Fibroblast of villous mesenchyme (primary cell): ENCODE measurements around the gene DHRSX. TPM values are rescaled to one million over a fixed set of nuclear protein-coding genes. Genes with fewer than 3 reads are reported as not detected.

ENCODE experiments used
- DNase-seq: peaks from one replicate; pipeline ENCODE4 v3.0.0-alpha.2; 2010; ENCODE audit warnings: low read depth
- H3K4me3 ChIP-seq: 2 replicates; pipeline ENCODE4 v1.5.1; 2011; ENCODE audit warnings: low read depth, mild to moderate bottlenecking, low read length
- total RNA-seq: library from RNA; depleted of rRNA; stranded (reverse); fragments of >200 nt; gene quantifications from 2 replicates; pipeline ENCODE4 v1.2.3, GENCODE V29; 2012
- TF ChIP-seq, protein P1 (sequence below): IDR thresholded peaks from 2 replicates; pipeline ENCODE4 v1.5.1; 2012; ENCODE audit warnings: low read depth, mild to moderate bottlenecking, low read length; ENCODE audit not compliant: insufficient read depth

Gene DHRSX
- total RNA-seq, 1 donor = 24.6 TPM

DNA sequence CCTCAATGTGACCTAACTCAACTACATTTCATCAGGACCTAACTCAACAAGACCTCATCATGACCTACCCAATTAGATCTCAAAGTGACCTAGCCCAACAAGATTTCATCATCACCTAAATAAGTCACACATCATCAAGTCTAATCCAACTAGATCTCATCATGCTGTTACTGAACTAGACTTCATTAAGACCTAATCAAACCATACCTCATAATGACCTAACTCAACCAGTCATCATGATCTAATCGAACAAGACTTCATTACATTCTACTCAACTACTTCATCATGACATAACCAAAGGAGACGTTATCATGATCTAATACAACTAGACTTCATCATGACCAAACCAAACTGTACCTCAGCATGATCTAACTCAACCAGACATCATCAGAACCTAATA, 82.8 kb downstream of the DHRSX start:
- no peak overlapping the region for H3K4me3 ChIP-seq
- TF ChIP-seq, protein P1, sequence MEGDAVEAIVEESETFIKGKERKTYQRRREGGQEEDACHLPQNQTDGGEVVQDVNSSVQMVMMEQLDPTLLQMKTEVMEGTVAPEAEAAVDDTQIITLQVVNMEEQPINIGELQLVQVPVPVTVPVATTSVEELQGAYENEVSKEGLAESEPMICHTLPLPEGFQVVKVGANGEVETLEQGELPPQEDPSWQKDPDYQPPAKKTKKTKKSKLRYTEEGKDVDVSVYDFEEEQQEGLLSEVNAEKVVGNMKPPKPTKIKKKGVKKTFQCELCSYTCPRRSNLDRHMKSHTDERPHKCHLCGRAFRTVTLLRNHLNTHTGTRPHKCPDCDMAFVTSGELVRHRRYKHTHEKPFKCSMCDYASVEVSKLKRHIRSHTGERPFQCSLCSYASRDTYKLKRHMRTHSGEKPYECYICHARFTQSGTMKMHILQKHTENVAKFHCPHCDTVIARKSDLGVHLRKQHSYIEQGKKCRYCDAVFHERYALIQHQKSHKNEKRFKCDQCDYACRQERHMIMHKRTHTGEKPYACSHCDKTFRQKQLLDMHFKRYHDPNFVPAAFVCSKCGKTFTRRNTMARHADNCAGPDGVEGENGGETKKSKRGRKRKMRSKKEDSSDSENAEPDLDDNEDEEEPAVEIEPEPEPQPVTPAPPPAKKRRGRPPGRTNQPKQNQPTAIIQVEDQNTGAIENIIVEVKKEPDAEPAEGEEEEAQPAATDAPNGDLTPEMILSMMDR = no peak
- no peak for DNase-seq

DNA sequence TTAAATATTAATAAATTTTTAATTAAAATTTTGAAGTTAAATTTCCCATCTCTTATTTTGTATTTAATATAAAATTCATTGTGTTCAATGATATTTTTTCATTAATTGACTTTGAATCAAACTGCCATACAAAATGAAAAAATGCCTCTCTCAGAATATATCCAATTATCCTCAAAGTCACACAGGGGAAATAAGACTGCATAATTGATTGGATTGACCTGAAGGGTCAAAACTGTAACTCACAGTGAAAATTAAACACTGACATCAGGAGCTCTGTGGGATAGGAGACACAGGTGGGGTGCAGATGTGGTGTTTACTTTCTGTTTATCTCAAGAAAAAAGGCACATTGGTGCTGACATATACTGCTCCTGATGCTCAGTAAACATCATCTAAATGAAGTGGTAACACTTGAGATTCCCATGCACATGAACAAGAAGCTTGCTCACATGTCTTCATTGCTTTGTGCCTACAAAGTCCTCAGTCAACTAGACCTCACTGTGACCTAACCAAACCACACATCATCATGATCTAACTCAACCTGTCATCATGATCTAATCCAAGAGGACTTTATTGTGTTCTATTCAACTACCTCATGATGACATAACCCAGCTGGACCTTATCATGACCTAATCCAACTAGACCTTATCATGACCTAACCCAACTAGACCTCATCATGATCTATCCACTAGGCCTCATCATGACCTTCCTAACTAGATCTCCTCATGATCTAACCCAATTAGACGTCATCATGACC, 83.7 kb downstream of the DHRSX start:
- TF ChIP-seq, protein P1 = no peak
- no peak overlapping the region for H3K4me3 ChIP-seq

DNA sequence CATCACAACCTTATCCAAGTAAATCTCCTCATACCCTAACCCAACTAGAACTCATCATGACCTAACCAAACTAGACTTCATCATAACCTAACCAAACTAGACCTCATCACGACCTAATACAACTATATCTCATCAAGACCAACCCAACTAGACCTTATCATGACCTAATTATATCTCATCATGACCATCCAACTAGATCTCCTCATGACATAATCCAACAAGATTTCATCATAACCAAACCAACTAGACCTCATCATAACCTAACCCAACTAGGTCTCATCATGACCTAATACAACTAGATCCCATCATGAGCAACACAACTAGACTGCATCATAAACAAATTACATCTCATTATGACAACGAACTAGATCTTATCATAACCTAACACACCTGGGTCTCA, 86.4 kb downstream of the DHRSX start:
- H3K4me3 ChIP-seq = no peak overlapping the region
- TF ChIP-seq, protein P1 = no peak
- DNase-seq = no peak

More for the DNA sequence above, 83.7 kb downstream of the DHRSX start:
- no peak for DNase-seq

DNA sequence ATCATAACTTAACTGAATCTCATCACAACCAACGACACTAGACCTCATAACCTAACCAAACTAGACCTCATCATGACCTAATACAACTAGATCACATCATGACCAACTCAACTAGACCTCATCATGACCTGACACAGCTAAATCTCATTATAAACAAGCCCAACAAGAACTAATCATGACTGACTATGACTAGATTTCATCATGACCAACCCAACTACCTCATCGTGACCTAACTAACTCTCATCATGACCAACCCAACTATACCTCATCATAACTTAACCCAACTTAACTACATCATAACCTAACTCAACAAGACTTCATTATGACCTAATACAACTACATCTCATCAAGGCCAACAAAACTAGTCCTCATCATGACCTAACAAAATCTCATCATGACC, 86.8 kb downstream of the DHRSX start:
- no peak for DNase-seq
- TF ChIP-seq, protein P1 = no peak
- H3K4me3 ChIP-seq = no peak overlapping the region

DNA sequence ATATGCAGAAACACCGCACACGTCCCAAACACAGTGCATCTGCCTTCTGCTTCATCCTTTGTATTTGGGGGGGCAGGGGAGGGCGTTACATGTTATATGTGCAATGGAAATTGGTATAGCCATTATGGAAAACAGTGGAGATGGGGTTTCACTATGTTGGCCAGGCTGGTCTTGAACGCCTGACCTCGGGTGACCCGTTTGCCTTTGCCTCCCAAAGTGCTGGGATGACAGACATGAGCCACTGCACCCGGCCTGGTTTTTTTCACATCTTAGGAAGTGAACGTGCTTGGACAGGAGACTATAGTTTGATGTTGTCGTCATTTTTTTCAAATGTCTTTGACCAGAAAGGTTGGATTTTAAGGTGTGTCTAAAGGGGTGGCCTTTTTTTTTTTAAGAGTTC, 88.6 kb downstream of the DHRSX start:
- DNase-seq = no peak
- H3K4me3 ChIP-seq = no peak overlapping the region
- TF ChIP-seq, protein P1 = no peak

DNA sequence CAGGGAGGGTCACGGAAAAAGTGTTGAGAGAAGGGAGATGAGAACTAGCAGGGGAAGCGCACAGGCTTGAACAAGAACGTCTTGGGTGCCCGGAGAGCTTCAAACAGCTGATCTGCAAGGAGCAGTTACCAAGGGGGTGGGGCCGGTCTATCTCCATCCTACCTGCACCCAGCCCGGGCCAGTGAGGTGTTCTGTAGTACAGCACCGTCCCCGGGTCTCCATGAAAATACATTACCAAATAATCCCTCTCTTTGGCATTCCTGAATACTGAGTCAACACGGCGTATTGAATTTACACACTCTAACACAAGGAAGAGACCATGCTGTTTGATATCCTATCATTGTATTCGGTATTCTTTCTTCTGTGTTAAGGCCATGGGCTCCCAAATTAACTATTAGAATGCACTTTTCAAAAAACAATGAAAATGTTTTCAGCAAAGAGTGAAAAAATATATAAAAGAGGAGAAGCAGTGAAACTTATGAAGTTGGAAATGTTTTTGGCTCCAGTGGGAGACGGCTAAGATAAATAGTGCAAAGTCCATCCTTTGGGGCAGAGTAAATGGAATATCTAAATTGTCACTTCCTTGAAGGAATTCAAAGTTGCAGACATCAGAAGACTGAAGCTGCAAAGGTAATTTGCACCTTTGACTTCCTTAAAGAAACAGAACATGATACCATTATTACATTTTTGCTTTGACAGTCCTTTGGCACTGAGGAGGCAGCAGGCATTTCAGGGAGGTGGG, 90.3 kb downstream of the DHRSX start:
- TF ChIP-seq, protein P1 = no peak
- no peak for DNase-seq

DNA sequence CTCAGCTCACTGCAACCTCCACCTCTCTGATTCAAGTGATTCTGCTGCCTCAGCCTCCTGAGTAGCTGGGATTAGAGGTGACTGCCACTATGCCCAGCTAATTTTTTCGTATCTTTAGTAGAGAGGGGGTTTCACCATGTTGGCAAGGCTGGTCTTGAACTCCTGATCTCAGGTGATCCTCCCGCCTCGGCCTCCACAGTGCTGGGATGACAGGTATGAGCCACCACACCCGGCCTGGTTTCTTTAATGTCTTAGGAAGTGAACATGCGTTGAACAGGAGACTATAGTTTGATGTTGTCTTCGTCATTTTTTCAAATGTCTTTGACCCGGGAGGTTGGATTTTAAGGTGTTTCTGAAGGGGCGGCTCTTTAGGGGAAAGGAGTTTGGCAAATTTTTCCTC, 91.0 kb downstream of the DHRSX start:
- TF ChIP-seq, protein P1 = no peak
- no peak overlapping the region for H3K4me3 ChIP-seq
- no peak for DNase-seq

More for the DNA sequence above, 90.3 kb downstream of the DHRSX start:
- H3K4me3 ChIP-seq = no peak overlapping the region
